EH (cell line): Measurements from ENCODE around the gene KIF7.
A peak's percentile ranks its signal among the peaks of the same experiment; 100 is the strongest.
"Not testable (repeated sequence)": the region's sequence is repeated elsewhere in the genome, so short reads cannot be mapped to it uniquely, and the experiment has no call there.

Experiments
- DNase-seq: peaks from one replicate; pipeline ENCODE4 v3.0.0-alpha.2; 2015; ENCODE audit warnings: low read depth

KIF7 gene, protein sequence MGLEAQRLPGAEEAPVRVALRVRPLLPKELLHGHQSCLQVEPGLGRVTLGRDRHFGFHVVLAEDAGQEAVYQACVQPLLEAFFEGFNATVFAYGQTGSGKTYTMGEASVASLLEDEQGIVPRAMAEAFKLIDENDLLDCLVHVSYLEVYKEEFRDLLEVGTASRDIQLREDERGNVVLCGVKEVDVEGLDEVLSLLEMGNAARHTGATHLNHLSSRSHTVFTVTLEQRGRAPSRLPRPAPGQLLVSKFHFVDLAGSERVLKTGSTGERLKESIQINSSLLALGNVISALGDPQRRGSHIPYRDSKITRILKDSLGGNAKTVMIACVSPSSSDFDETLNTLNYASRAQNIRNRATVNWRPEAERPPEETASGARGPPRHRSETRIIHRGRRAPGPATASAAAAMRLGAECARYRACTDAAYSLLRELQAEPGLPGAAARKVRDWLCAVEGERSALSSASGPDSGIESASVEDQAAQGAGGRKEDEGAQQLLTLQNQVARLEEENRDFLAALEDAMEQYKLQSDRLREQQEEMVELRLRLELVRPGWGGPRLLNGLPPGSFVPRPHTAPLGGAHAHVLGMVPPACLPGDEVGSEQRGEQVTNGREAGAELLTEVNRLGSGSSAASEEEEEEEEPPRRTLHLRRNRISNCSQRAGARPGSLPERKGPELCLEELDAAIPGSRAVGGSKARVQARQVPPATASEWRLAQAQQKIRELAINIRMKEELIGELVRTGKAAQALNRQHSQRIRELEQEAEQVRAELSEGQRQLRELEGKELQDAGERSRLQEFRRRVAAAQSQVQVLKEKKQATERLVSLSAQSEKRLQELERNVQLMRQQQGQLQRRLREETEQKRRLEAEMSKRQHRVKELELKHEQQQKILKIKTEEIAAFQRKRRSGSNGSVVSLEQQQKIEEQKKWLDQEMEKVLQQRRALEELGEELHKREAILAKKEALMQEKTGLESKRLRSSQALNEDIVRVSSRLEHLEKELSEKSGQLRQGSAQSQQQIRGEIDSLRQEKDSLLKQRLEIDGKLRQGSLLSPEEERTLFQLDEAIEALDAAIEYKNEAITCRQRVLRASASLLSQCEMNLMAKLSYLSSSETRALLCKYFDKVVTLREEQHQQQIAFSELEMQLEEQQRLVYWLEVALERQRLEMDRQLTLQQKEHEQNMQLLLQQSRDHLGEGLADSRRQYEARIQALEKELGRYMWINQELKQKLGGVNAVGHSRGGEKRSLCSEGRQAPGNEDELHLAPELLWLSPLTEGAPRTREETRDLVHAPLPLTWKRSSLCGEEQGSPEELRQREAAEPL (N-terminal part only)

DNA sequence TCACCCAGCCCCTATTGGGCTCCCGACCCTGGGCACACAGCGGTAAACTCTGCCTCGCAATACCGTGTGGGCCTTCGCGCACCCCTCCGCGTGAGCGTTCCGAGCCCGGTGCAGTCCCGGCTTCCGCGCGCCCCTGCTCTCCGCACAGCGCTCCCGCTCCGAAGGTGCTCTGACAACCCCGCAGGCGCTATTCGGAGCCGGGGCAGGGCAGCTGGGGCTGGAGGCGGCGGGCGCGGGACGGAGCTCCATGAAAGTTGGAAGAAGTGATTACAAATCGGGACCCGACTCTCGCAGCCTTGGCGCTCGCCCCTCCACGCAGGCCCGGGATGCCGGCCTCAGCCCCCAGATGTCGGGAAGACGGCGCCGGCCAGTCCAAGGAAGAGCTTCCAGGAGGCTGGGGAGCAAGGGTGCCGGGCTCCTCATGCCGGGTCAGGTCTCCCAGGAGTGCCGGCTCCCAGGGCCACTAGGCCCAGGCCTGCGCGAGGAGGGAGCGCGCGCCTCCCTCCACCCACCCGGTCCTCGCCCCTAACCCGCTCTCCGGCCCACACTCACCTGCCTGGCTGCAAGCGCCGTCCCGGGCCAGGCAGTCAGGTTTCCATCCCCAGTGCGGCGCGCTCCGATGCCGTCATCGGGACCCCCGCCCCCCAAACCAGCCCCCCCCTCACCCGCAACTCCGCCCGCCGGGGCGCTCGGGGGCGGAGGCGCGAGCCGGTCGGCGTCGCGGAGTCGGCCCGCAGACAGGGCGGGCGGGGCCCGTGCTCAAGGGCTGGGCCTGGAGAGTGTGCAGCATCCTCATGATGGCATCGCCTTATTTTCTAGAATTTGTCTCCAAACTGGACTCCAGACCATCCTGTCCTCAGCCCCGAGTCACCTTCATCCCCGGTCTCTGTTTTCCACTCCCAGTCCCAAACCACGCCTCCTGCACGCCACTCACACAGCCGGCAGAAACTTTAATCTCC lies at the start of gene KIF7:
KIF7 (minus strand) TSS at position 621 of the 959 bp plus-strand sequence. CDS start 2,537 bp downstream, outside the sequence.
- peak; percentile 65 for DNase-seq

DNA sequence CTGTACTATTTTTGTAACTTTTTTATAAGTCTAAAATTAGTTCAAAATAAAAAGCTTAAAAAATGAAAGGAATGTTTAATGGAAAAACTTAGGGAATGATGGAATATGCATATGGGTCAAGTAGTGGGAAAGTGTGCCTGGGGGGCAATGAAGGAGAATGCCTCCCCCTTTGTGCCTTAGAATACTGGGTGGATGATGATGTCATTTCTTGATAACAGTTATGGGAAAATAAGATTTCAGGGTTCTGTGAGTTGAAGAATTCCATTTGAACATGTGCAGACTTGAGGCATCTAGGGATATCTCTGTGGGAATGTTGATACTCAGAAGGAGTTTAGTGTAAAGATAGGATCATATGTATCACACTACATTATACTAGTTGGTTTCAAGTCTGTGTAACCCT lies 49.1 kb upstream of the KIF7 start:
- DNase-seq, result peak; percentile 80

DNA sequence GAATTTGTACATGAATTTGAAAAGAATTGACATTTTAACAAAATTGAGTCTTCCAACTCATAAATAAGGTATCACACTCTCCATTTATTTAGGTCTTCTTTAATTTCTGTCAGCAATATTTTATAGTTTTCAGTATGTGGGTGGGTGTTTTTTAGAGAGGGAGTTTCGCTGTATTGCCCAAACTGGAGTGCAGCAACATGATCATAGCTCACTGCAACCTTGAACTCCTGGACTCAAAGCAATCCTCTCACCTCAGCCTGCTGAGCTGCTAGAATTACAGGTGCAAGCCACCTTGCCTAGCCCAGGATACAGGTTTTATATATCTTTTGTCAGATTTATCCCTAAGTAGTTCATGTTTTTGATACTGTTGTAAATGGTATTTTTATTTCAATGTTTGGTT lies 39.9 kb upstream of the KIF7 start:
- DNase-seq, result no peak

DNA sequence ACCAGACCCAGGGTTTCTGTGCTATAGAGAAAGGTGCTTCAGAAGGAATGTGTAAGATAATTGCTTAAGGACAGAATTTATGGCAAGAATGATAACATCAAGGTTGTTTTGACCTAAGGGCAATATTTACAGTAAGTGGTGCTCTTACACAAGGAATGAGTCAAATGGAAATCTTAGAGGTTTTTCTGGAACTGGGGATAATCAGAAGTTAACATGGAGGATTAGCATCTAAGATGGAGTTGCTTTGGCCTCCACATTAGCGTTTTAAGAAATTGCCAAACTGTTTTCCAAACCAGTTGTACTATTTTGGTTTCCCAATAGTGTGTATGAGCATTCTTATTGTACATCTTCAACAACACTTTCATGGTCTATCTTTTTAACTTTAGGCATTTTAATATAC lies 38.4 kb upstream of the KIF7 start:
- DNase-seq, result no peak

DNA sequence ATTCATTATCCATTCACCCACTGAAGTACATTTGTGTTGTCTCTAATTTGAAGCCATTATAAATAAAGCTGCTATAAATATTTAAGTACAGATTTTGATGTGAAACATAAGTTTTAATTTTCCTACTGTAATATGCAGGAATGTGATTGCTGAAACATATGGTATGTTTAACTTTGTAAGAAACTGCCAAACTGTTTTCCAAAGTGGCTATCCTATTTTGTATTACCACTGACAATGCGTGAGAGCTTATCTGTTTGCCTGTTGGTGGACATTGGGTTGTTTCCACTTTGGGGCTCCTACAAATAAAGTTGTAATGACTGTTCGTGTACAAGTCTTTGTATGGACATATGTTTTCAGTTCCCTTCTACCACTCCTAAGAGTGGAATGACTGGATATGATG lies 37.8 kb upstream of the KIF7 start:
- no peak for DNase-seq

DNA sequence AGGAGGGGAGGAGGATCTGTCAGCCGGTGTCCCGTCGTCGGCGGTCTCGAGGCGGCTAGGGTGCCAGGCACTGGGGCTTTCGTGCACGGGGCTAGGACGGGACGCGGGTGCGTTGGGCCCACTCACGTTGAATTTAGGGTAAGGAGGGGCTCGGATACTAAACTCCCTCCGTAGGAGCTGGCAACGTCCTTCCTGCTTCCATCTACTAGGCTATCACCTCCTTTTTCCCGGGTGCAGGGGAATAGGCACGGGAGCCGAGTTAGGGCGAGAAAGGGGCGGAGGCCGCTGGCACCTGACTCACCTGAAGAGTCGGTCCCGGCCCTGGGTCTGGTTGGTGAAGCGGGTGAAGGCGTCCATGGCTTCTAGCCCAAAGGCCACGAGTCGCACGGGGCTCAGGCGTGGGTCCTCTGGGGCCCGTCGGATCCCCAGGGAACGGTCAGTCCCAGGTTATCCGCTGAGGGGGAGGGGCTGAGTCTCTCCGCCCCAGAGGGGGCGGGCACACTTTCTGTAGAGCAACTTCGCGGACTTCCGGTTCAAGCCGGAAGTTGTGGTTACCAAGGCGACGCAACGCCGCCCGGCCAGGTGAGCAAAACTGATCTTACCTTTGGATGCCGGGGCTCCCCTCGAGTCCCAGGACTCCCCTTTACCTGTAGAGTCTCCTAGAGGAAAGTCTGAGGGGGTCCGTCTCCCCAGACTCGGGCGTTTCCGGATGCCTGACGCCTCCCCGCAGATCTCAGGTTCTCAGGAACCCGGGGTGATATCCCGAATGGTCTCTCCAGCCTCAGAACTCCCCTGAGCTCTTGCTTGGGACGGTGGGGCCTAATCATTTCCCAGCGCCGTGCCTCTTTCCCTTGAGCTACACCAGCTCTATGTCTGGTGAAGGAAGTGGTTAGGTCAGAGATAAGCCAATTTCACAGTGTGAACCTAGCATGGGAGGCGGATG lies 35.3 kb upstream of the KIF7 start, which contains the start of the genes PEX11A and WDR93:
PEX11A (minus strand) TSS at position 479 of the 943 bp plus-strand sequence; CDS start at position 357, 122 bp downstream.
WDR93 (plus strand) TSS at position 536 of the 943 bp plus-strand sequence. CDS start 10,936 bp downstream, outside the sequence.
- DNase-seq, result peak; percentile 79

DNA sequence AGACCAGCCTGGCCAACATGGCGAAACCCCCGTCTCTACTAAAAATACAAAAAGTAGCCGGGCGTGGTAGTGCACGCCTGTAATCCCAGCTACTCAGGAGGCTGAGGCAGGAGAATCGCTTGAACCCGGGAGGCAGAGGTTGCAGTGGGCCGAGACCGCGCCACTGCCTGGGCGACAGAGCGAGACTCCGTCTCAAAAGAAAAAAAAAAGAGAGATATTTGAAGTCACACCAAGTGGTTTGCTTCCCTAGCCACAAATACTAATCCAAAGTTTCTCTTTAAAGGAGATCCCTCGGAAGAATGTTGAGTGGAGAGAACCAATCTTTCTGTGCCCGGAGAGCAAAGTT lies 34.6 kb upstream of the KIF7 start:
- not testable (repeated sequence) for DNase-seq

DNA sequence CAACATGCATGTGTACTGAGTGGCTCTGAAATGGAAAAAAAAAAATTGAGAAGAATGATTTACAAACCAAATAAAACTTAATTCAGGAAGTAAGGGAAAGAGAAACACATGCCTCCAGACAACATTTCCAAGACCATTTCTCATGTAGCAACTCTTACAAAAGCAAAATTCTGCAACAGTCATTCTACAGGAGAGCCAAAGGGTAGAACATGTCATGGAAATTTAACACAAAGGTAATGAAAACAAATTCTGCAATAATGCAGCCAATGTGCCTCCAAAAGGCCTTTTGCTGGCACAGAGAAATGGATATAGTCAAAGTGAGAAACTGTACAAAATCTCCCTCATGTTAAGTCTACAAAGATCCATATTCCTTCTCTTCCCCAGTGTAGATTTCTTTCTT lies 31.3 kb upstream of the KIF7 start:
- no peak for DNase-seq

DNA sequence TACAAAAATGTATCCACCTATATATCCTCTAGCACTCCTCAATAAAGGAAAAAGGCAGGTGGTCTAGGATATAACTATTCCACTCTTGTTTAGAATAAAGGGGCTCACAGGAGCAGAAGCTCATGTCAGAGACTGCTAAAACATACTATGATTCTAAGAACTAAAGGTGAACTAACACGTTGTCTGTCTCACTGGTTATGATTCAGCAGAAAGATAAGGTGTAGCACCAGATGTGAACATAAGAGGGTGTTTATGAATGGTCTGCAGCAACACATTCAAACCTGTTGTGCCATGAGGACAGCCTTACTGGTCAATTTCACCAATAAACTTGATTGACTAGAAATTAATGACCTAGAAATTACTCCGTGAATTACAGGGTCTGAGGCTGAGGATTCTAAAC lies 30.7 kb upstream of the KIF7 start:
- no peak for DNase-seq

DNA sequence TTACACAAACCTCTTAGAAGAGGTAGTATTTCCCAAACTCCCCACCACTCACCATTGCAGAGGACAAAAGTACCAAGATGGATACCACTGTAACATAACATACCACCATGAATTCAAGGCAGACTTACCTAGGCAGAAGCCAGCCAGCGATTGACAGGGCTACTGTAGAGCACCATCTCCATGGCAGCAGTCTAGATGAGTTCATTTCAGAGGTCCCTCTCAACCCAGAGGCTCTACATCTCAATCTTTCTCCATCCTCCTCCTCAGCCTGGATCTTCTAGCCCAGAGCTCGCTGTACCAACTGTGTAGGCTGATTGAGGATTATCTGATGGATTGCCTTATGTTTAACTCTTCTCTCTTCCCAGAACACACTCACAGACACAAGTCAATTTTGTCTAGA lies 25.9 kb upstream of the KIF7 start:
- DNase-seq, result no peak

DNA sequence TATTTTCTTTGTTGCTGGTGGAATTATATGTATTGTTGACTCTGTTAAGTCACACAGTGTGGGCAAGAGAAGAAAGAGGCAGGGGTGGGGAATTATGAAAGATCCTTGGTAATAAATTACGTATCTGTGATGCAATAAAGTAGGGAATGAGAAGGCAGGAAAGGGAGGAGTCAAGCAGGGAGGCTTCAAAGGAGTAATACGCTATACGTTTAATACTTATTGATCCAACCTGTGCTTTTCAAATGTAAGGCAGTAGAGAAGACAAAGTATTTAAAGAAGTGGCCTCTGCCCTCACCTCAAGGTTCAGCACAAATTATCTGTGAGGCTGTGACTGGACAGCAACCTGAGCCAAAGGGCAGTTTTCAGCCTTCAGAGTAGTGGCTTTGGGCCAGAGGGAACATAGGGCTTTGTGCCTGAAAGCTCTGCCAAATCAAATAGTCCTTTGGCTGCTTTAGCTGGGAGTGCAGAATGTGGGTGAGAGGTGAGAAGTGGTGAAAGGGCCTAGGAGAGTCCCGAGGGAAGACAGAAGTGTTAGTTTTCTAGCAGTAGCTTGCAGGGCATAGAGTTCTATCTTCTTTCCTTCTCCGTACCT lies 25.1 kb upstream of the KIF7 start:
- DNase-seq, result peak; percentile 67

DNA sequence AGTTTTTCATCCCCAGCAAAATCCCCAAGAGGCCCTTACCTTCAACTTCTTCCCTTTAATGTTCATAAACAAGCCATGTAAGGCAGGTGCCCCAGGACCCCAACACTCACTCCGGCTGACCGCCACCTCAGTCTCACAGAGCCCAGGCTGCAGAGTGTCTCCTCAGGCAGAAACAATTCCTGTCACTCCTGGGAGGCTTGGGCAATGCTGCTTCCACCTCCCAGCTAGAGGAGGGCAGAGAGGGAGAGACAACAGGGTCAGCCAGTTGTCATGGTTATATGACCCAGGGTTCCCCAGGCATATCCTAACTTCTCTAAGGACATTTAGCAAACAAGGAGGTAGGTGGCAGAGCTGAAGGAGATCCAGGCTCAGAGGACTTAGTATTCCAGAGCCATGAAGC lies 23.9 kb upstream of the KIF7 start, which contains the start of gene PLIN1:
PLIN1 (minus strand) TSS at position 156 of the 400 bp plus-strand sequence. CDS start 1,878 bp downstream, outside the sequence.
- DNase-seq, result no peak

DNA sequence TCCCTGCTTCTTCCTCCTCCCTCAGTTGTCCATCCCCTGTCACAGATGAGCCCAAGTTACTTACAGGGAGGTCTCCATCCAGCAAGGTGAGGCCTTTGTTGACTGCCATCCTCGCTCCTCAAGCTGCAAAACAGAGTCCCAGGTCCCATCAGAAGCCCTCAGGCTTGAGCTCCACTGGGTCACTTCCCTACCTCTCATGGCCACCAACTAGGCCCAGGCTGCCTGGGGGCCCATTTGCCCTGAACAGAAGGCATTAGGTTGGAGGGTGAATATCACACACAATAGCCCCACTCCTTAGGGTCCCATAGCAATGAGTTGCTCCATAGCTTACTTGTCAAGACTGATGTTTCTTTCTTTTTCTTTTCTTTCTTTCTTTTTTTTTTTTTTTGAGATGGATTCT lies 22.1 kb upstream of the KIF7 start:
- no peak for DNase-seq

DNA sequence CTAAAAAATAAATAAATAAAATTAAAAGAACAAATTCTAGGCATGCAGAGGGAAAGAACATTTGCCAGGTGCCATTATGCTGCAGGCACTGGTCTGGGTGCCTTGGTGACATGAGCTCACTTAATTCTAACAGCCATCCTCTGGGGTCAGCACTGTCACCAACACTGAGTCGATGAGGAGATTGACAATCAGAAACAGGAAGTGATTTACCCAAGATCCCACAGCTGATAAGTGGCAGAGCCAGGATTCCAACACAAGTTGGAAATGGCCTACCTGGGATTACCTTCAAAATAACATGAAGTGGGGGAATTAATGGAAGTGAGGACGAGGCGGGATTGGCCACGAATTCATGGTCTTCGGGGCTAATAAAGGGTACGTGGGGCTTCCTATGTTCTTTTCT lies 20.3 kb upstream of the KIF7 start:
- DNase-seq, result no peak

DNA sequence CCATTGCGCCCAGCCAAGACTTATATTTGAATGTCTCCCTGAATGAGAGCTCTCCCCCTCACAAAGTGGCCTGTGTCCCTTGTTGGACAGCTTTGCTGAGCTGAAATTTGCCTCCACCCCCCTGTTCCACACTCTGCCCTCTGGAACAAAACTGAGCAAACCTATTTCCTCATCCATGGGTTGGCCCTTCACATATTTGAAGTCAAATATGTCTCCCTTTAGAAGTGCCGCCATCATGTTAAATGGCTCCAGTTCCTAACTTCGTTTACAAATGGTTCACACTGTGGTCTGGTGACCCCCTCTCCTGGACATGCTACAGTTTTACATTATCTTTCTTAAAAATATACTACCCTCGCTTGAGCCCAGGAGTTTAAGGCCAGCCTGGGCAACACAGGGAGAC lies 19.3 kb upstream of the KIF7 start:
- peak; percentile 22 for DNase-seq

DNA sequence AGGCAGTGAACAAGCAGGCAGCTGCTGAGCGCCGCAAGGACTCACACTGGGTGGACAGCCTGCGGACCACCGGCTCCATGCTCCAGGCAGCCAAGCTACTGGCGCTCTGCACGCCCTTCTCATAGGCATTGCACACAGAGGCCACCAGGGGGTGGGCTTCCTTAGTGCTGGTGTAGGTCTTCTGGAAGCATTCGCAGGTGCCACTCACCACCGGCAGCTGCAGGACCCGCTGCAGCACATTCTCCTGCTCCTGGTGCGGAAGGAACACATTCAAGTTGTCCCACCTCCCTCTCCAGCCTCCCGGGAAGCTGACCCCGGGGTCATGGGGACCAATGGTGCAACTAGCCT lies 17.9 kb upstream of the KIF7 start:
- DNase-seq, result peak; percentile 18

DNA sequence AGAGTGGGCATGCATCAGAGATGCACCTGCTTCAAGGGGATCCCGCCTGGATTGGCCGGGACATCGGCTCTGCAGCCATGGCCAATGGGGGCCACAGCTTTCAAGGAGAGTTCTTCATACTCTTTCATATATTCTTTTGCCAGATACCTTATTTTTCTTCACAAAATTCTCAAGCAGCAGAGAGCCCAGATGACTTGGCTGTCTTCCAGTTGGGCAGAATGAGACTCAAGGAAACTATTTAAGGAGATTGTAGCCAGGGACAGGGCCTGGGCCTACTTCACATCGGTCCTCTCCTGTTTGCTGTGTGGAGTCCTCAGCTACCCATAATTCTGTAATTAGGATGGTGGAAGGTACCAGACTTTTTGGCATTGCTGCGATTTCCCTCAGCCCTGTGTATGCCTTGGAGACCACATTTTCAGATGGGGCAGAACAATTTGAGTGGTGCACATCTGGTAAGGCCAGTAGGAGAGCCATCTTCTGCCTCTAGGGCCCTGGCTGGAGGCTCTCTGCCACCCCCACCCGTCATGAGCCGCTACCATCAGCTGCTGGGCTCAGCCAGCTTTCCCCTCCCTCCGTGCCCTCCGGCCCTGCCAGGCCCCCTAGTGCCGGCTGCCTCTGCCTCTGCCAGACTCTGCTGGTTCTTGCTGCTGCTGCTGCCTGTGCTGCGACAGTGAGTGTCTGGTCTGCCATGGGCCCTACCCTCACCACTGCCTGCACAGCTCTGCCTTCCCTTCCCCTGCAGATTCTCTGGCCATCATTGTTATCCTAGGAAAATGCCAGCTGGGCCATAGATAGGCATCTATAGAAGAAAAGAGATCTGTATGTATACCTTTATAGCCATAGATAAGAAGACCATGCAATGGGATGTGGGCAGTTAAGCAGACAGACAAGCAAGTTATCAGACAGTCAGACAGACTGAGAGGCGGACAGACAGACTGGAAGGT lies 17.2 kb upstream of the KIF7 start:
- DNase-seq, result peak; percentile 66

DNA sequence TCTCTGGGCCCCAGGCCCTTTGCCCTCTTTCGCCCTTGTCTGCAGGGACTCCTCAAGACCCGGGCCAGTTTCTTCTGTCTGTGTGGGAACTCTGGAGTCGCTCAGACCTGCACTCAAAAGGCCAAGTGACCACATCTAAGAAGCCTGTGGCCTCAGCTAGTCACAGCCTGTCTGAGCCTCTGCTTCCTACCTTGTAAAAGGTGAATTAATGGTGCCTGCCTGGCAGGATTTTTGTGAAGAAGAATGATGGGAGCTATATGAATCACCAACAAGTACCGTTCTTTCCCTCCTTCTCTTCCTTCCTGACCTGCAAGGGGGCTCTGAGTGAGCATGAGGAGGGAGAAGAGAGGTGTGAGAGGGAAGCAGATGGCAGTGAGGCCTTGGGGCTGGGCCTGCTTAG lies 16.4 kb upstream of the KIF7 start:
- no peak for DNase-seq
